ENCODE results near the gene SPATA18. TPM values are rescaled to one million over a fixed set of nuclear protein-coding genes. Genes with fewer than 3 reads are reported as not detected.

Gene SPATA18
- total and polyA plus RNA-seq, 2 of the 8 experiments (the other 6 are each of a cell fraction or from before 2014, with no cell fraction given): 1.4 to 2.4 TPM

DNA sequence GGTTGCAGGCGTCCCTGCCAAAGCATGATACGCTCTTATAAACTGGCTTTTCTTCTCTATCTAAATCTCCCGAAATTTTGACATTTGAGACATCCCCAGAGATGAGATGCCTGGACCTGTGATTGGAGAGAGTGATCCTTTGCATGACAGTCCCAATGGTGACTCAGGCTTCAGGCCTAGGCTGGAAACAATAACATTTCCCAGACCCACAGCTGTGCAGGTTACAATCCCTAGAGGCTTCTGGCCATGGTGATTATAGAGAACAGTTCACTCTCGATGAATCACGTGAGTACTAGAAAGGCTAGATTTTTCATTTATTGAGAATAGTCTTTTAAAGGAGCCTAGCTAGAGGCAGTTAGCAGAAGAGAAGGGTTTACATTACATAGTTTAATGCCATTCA, 75.9 kb downstream of the SPATA18 start (continued):
- TF ChIP-seq, protein P1, sequence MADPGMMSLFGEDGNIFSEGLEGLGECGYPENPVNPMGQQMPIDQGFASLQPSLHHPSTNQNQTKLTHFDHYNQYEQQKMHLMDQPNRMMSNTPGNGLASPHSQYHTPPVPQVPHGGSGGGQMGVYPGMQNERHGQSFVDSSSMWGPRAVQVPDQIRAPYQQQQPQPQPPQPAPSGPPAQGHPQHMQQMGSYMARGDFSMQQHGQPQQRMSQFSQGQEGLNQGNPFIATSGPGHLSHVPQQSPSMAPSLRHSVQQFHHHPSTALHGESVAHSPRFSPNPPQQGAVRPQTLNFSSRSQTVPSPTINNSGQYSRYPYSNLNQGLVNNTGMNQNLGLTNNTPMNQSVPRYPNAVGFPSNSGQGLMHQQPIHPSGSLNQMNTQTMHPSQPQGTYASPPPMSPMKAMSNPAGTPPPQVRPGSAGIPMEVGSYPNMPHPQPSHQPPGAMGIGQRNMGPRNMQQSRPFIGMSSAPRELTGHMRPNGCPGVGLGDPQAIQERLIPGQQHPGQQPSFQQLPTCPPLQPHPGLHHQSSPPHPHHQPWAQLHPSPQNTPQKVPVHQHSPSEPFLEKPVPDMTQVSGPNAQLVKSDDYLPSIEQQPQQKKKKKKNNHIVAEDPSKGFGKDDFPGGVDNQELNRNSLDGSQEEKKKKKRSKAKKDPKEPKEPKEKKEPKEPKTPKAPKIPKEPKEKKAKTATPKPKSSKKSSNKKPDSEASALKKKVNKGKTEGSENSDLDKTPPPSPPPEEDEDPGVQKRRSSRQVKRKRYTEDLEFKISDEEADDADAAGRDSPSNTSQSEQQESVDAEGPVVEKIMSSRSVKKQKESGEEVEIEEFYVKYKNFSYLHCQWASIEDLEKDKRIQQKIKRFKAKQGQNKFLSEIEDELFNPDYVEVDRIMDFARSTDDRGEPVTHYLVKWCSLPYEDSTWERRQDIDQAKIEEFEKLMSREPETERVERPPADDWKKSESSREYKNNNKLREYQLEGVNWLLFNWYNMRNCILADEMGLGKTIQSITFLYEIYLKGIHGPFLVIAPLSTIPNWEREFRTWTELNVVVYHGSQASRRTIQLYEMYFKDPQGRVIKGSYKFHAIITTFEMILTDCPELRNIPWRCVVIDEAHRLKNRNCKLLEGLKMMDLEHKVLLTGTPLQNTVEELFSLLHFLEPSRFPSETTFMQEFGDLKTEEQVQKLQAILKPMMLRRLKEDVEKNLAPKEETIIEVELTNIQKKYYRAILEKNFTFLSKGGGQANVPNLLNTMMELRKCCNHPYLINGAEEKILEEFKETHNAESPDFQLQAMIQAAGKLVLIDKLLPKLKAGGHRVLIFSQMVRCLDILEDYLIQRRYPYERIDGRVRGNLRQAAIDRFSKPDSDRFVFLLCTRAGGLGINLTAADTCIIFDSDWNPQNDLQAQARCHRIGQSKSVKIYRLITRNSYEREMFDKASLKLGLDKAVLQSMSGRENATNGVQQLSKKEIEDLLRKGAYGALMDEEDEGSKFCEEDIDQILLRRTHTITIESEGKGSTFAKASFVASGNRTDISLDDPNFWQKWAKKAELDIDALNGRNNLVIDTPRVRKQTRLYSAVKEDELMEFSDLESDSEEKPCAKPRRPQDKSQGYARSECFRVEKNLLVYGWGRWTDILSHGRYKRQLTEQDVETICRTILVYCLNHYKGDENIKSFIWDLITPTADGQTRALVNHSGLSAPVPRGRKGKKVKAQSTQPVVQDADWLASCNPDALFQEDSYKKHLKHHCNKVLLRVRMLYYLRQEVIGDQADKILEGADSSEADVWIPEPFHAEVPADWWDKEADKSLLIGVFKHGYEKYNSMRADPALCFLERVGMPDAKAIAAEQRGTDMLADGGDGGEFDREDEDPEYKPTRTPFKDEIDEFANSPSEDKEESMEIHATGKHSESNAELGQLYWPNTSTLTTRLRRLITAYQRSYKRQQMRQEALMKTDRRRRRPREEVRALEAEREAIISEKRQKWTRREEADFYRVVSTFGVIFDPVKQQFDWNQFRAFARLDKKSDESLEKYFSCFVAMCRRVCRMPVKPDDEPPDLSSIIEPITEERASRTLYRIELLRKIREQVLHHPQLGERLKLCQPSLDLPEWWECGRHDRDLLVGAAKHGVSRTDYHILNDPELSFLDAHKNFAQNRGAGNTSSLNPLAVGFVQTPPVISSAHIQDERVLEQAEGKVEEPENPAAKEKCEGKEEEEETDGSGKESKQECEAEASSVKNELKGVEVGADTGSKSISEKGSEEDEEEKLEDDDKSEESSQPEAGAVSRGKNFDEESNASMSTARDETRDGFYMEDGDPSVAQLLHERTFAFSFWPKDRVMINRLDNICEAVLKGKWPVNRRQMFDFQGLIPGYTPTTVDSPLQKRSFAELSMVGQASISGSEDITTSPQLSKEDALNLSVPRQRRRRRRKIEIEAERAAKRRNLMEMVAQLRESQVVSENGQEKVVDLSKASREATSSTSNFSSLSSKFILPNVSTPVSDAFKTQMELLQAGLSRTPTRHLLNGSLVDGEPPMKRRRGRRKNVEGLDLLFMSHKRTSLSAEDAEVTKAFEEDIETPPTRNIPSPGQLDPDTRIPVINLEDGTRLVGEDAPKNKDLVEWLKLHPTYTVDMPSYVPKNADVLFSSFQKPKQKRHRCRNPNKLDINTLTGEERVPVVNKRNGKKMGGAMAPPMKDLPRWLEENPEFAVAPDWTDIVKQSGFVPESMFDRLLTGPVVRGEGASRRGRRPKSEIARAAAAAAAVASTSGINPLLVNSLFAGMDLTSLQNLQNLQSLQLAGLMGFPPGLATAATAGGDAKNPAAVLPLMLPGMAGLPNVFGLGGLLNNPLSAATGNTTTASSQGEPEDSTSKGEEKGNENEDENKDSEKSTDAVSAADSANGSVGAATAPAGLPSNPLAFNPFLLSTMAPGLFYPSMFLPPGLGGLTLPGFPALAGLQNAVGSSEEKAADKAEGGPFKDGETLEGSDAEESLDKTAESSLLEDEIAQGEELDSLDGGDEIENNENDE (IDR thresholded peaks at IDR 0.05; ENCODE audit: insufficient replicate concordance, low read length): no peak

All from H1 (cell line).